Measurements from ENCODE around the gene UBQLN3. TPM values are rescaled to one million over a fixed set of nuclear protein-coding genes. Genes with fewer than 3 reads are reported as not detected.

Gene UBQLN3
- under 0.01 TPM in 1 of 2 replicates, not detected in the other for total RNA-seq

DNA sequence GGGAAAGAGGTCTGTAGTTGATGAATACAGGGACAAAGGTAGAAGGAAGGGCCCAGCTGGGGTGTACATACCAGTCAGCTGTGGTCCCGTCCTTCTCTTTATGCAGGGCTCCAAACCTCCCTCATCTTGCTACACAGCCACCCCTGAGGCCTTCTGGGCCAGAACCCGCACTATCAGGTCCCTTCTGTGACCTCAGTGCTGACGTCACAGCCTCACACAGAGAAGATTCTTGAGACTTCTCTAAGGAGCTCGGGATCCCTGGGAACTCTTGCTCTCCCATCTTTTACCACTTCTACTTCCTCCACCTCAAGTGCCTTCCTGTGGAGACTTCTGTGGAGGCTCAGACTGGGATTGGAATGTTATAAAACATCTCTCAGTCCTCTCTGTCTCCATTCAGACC lies at the start of gene UBQLN3:
TSS of gene UBQLN3 (minus strand) at position 155 of the 400 bp plus-strand sequence. CDS start 399 bp downstream, outside the sequence.

DNA sequence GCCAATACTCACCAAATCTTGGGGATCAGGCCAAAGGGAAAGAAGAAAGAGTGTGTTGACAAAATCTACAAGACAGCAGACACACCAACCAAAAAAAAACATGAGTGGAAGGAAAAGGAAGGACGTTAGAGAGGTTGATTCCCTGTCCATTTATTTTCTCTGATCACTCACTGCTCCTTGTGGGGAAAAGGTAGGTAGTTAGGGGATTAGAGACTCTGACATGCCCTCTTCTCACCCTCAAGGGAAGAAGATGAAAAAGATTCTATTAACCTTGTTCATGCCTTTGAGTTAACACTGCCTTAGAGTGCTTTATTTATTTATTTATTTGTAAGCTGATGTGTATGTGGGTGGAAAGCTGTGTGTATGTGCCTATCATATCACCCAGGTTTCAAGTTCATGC lies 38.7 kb upstream of the UBQLN3 start, which contains the start of gene OR52H1:
TSS of gene OR52H1 (minus strand) at position 101 of the 400 bp plus-strand sequence. CDS start 3,035 bp downstream, outside the sequence.

DNA sequence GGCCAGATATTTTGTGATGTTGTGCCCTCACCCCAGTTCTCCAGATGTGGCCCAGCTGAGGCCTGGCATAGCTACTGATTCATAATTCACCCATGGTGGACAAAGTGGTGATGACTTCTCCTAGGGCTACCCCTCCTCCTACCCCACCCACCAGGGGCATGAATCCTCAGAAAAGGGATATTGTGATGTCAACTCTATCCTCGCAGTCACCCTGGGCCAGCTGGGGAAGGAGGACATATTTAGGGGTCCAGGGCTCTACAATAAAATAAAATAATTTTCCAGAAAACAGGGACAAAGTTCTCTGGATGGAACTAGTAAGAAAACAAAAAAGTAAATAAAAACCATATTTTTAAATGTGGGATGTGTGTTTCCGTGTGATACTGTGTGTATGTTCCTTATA lies 6.8 kb upstream of the UBQLN3 start, which contains the start of gene UBQLNL:
TSS of gene UBQLNL (minus strand) at position 101 of the 400 bp plus-strand sequence. CDS start 258 bp downstream, outside the sequence.

DNA sequence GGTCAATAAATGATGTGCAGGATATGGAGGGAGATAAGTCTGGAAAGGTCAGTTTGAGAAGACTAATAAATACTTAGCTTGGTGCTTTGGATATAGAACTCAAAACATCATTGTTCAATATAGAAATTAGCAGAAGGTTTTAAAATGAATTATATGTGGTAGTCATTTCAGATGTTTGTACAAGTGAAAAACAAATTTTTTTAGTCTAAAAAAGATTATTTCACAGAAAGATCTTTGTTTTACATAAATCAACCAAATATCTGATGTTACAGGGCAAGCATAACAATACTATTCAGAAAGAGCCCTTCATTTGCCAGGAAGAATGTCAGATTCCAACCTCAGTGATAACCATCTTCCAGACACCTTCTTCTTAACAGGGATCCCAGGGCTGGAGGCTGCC lies 21.4 kb downstream of the UBQLN3 start, which contains the start of gene OR52D1:
TSS of gene OR52D1 (plus strand) at position 301 of the 400 bp plus-strand sequence. CDS start at position 323, 22 bp downstream.

Other genes starting within 250 kb of the UBQLN3 start
- gene HBE1, start 240.0 kb downstream of the UBQLN3 start, total RNA-seq, result not detected in 2 replicates
- gene OR51B4, start 208.0 kb downstream of the UBQLN3 start, total RNA-seq, result not detected in 2 replicates
- gene OR51B2, start 185.7 kb downstream of the UBQLN3 start, total RNA-seq, result not detected in 2 replicates
- 0.57 TPM in 1 of 2 replicates, not detected in the other for gene OR51B5, start 166.4 kb downstream of the UBQLN3 start, total RNA-seq
- gene OR51B6, start 158.4 kb downstream of the UBQLN3 start, total RNA-seq, result not detected in 2 replicates
- gene OR51M1, start 126.1 kb downstream of the UBQLN3 start, total RNA-seq, result not detected in 2 replicates
- gene OR51Q1, start 87.8 kb downstream of the UBQLN3 start, total RNA-seq, result not detected in 2 replicates
- gene OR51I1, start 68.4 kb downstream of the UBQLN3 start, total RNA-seq, result not detected in 2 replicates
- not detected in 2 replicates for gene OR51I2, start 60.6 kb downstream of the UBQLN3 start, total RNA-seq
- not detected in 2 replicates for gene OR52D1, start 21.3 kb downstream of the UBQLN3 start, total RNA-seq
- 0.14 and 0.44 TPM in 2 replicates for gene UBQLNL, start 6.7 kb upstream of the UBQLN3 start, total RNA-seq
- gene OR52H1, start 38.6 kb upstream of the UBQLN3 start, total RNA-seq, result 0.22 and 1.0 TPM in 2 replicates
- not detected in 2 replicates for gene OR52B6, start 70.9 kb upstream of the UBQLN3 start, total RNA-seq
- gene TRIM6, start 86.7 kb upstream of the UBQLN3 start, total RNA-seq, result 3.7 and 14.0 TPM in 2 replicates
- 4.4 and 9.6 TPM in 2 replicates for gene TRIM34, start 115.0 kb upstream of the UBQLN3 start, total RNA-seq
- gene TRIM5, start 175.1 kb upstream of the UBQLN3 start, total RNA-seq, result 41.4 and 62.2 TPM in 2 replicates
- gene TRIM22, start 179.8 kb upstream of the UBQLN3 start, total RNA-seq, result 54.7 and 57.0 TPM in 2 replicates
- gene OR56B1, start 226.5 kb upstream of the UBQLN3 start, total RNA-seq, result not detected in 2 replicates
- gene OR52N4, start 244.3 kb upstream of the UBQLN3 start, total RNA-seq, result 0.14 TPM in 1 of 2 replicates, not detected in the other

All from placental pericyte (primary cell).